Measurements from ENCODE around the gene SSBP4. TPM values are rescaled to one million over a fixed set of nuclear protein-coding genes. Genes with fewer than 3 reads are reported as not detected.

Gene SSBP4
- total and polyA plus RNA-seq, 9 of the 15 experiments (the other 6 are each of a cell fraction or from before 2014, with no cell fraction given) = 1.1 to 189 (median 39.0) TPM

DNA sequence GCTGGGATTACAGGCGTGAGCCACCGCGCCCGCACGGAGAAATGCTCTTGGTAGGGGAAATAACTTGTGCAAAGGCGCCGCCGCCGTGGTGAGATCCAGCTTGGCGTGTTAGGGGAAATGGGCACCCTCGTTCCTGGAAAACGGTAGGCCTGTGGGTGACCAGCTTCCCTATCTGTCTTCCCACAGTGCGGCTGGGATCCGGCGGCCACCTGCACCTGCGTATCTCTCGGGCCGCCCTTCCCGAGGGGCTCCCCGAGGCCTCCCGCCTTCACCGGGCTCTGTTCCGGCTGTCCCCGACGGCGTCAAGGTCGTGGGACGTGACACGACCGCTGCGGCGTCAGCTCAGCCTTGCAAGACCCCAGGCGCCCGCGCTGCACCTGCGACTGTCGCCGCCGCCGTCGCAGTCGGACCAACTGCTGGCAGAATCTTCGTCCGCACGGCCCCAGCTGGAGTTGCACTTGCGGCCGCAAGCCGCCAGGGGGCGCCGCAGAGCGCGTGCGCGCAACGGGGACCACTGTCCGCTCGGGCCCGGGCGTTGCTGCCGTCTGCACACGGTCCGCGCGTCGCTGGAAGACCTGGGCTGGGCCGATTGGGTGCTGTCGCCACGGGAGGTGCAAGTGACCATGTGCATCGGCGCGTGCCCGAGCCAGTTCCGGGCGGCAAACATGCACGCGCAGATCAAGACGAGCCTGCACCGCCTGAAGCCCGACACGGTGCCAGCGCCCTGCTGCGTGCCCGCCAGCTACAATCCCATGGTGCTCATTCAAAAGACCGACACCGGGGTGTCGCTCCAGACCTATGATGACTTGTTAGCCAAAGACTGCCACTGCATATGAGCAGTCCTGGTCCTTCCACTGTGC, 30.9 kb upstream of the SSBP4 start (continued):
- TF ChIP-seq ESRRA (IDR thresholded peaks at IDR 0.05; ENCODE audit: borderline replicate concordance, low read depth) (peak; percentile 82), SIN3A (IDR thresholded peaks at IDR 0.05; ENCODE audit: borderline replicate concordance in 2 of 2, control insufficient read depth in 1 of 2, low read depth in 2 of 2, low read length in 2 of 2) (peak; percentile 51 to 74; a peak in 2 of 4 replicates), ZNF717 (CRISPR knock-in tag; IDR thresholded peaks at IDR 0.05) (no peak), HIVEP1 (CRISPR knock-in tag; IDR thresholded peaks at IDR 0.05) (no peak), ZNF431 (CRISPR knock-in tag; IDR thresholded peaks at IDR 0.05) (peak; percentile 86; the same call in 1 of the 2 replicates), ZNF23 (CRISPR knock-in tag; IDR thresholded peaks at IDR 0.05) (no peak), ZNF24 (IDR thresholded peaks at IDR 0.05) (peak; percentile 56; the same call in 1 of the 2 replicates), ZBTB17 (CRISPR knock-in tag; IDR thresholded peaks at IDR 0.05) (peak; percentile 91), RBM25 (IDR thresholded peaks at IDR 0.05; ENCODE audit: low read depth, low read length, severe bottlenecking) (peak; percentile 85)
- TF ChIP-seq, protein P1, sequence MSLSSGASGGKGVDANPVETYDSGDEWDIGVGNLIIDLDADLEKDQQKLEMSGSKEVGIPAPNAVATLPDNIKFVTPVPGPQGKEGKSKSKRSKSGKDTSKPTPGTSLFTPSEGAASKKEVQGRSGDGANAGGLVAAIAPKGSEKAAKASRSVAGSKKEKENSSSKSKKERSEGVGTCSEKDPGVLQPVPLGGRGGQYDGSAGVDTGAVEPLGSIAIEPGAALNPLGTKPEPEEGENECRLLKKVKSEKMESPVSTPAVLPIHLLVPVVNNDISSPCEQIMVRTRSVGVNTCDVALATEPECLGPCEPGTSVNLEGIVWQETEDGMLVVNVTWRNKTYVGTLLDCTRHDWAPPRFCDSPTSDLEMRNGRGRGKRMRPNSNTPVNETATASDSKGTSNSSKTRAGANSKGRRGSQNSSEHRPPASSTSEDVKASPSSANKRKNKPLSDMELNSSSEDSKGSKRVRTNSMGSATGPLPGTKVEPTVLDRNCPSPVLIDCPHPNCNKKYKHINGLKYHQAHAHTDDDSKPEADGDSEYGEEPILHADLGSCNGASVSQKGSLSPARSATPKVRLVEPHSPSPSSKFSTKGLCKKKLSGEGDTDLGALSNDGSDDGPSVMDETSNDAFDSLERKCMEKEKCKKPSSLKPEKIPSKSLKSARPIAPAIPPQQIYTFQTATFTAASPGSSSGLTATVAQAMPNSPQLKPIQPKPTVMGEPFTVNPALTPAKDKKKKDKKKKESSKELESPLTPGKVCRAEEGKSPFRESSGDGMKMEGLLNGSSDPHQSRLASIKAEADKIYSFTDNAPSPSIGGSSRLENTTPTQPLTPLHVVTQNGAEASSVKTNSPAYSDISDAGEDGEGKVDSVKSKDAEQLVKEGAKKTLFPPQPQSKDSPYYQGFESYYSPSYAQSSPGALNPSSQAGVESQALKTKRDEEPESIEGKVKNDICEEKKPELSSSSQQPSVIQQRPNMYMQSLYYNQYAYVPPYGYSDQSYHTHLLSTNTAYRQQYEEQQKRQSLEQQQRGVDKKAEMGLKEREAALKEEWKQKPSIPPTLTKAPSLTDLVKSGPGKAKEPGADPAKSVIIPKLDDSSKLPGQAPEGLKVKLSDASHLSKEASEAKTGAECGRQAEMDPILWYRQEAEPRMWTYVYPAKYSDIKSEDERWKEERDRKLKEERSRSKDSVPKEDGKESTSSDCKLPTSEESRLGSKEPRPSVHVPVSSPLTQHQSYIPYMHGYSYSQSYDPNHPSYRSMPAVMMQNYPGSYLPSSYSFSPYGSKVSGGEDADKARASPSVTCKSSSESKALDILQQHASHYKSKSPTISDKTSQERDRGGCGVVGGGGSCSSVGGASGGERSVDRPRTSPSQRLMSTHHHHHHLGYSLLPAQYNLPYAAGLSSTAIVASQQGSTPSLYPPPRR (CRISPR knock-in tag; IDR thresholded peaks at IDR 0.05; ENCODE audit: borderline replicate concordance) = peak; percentile 72; the same call in 1 of the 2 replicates
- TF ChIP-seq, protein P2, sequence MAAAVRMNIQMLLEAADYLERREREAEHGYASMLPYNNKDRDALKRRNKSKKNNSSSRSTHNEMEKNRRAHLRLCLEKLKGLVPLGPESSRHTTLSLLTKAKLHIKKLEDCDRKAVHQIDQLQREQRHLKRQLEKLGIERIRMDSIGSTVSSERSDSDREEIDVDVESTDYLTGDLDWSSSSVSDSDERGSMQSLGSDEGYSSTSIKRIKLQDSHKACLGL (CRISPR knock-in tag; IDR thresholded peaks at IDR 0.05; ENCODE audit: borderline replicate concordance, poor library complexity, severe bottlenecking) = no peak
- TF ChIP-seq, protein P3, sequence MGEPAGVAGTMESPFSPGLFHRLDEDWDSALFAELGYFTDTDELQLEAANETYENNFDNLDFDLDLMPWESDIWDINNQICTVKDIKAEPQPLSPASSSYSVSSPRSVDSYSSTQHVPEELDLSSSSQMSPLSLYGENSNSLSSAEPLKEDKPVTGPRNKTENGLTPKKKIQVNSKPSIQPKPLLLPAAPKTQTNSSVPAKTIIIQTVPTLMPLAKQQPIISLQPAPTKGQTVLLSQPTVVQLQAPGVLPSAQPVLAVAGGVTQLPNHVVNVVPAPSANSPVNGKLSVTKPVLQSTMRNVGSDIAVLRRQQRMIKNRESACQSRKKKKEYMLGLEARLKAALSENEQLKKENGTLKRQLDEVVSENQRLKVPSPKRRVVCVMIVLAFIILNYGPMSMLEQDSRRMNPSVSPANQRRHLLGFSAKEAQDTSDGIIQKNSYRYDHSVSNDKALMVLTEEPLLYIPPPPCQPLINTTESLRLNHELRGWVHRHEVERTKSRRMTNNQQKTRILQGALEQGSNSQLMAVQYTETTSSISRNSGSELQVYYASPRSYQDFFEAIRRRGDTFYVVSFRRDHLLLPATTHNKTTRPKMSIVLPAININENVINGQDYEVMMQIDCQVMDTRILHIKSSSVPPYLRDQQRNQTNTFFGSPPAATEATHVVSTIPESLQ (CRISPR knock-in tag; IDR thresholded peaks at IDR 0.05) = 0 out of 2 replicates have a peak, but pooled peaks have one; percentile 66
- TF ChIP-seq, protein P4, sequence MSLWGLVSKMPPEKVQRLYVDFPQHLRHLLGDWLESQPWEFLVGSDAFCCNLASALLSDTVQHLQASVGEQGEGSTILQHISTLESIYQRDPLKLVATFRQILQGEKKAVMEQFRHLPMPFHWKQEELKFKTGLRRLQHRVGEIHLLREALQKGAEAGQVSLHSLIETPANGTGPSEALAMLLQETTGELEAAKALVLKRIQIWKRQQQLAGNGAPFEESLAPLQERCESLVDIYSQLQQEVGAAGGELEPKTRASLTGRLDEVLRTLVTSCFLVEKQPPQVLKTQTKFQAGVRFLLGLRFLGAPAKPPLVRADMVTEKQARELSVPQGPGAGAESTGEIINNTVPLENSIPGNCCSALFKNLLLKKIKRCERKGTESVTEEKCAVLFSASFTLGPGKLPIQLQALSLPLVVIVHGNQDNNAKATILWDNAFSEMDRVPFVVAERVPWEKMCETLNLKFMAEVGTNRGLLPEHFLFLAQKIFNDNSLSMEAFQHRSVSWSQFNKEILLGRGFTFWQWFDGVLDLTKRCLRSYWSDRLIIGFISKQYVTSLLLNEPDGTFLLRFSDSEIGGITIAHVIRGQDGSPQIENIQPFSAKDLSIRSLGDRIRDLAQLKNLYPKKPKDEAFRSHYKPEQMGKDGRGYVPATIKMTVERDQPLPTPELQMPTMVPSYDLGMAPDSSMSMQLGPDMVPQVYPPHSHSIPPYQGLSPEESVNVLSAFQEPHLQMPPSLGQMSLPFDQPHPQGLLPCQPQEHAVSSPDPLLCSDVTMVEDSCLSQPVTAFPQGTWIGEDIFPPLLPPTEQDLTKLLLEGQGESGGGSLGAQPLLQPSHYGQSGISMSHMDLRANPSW (CRISPR knock-in tag; IDR thresholded peaks at IDR 0.05) = peak; percentile 45; the same call in 1 of the 2 replicates
- TF ChIP-seq, protein P5, sequence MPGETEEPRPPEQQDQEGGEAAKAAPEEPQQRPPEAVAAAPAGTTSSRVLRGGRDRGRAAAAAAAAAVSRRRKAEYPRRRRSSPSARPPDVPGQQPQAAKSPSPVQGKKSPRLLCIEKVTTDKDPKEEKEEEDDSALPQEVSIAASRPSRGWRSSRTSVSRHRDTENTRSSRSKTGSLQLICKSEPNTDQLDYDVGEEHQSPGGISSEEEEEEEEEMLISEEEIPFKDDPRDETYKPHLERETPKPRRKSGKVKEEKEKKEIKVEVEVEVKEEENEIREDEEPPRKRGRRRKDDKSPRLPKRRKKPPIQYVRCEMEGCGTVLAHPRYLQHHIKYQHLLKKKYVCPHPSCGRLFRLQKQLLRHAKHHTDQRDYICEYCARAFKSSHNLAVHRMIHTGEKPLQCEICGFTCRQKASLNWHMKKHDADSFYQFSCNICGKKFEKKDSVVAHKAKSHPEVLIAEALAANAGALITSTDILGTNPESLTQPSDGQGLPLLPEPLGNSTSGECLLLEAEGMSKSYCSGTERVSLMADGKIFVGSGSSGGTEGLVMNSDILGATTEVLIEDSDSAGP (CRISPR knock-in tag; IDR thresholded peaks at IDR 0.05) = peak; percentile 80; the same call in 1 of the 2 replicates

Measured in K562 (cell line).